HG03175 (cell line): Measurements from ENCODE around the gene SLC25A31.

Experiments
- ATAC-seq: cut with Tn5 transposase; IDR thresholded peaks from one replicate; pipeline ENCODE4 v1.9.1; 2021; ENCODE audit warnings: mild to moderate bottlenecking, moderate library complexity; ENCODE audit not compliant: unreplicated experiment

Gene SLC25A31

DNA sequence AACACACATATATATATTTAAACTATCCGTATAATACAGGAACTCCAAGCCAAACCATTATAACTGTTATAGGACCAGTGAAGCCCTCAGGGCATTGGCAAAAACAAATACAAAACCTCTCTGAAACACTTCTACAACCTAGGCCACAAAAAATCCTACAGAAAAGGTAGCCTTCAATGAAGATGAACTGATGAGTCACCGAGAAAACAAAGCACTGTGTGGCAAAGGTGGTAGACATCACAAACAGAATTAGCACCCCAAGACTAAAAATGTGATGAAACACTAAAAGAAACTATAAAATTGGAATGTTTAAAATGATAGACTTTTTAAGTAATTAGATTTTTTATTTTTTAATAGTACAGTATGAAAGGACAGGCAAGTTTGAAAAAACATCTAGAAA lies 46.4 kb downstream of the SLC25A31 start:
- no peak for ATAC-seq

DNA sequence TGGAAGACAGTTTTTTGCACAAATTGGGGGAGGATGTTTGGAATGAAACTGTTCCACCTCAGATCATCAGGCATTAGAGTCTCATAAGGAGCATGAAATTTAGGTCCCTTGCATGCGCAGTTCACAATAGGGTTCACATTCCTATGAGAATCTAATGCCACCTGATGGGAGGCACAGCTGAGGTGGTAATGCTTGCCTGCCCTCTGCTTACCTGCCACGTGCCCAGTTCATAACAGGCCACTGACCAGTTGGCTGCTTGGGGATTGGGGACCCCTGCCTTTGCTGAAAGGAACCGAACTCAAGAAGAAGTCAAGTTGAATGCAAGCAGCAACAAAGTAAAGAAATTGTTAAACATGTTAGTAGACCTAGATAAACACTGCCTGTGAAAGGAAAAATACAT lies 47.3 kb downstream of the SLC25A31 start:
- no peak for ATAC-seq

DNA sequence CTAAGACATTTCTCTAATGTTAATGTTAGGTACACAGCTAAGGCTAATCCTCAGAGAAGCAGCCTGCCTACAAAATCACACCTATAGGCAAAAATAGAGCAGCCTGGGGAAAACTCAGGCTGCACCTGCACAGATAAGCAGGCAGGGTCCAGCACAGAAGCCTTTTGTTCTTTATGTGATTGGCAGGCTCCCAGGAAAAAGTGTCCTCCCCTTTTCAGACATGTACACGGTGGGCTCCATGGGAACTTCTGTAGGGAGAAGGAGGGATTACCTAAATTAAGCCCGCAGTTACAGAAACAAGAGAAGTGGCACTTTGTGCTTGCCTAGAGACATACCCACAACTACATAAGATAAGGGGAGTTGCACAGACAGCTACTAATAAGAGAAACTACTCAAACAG lies 47.9 kb downstream of the SLC25A31 start:
- ATAC-seq = no peak

DNA sequence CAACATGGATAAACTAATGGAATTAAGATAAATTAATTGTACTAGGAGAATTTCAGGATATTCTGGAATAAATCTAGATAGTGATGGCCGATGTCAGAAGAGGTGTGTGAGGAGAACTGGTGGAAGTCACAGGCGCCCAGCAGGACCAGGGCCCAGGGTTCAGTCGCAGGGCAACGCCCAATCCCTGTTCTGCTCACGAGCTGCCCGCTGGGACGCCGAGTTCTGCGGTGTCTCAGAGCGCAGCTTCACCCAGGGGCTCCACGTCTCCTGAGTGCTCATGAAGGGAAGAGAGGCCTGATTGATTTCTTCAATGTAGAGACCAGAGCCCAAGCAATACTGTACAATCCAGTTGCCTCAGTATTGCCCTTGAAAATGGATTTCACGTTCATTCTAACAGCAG lies 50.4 kb downstream of the SLC25A31 start:
- ATAC-seq = no peak

DNA sequence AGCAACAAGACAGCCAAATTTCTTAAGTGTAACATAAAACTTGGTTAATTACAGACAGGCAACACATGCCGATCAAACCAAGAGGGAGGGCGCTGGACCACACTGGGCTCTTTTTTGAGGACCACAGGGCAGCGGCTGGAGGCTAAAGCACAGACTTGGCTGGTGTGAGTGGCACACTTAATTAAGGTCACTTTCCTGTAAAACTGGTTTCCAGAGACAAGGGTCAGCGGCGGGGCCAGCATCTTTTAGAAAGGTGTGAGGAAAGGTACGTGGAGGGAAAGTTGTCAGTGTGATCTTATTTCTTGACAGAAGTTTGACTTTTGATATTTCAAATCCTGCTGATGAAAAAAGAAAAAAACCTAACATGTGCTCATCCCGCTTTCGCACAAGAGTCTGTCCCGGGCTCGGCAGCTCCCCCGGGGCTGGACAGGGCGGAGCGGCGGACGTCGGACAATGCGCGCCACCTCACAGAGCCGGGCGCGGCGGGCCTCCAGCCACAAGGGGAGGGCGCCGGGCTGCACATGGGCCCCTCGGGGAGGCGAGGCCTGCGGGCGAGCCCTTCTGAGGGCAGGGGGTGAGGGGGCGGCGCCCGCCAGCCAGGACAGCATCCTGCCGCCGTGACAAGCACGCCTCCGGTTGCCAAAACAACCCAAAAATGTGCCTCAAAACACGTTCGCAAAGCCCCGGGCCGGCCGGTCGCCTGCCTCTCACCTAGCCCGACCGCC lies 51.3 kb downstream of the SLC25A31 start:
- peak; percentile 46 for ATAC-seq

DNA sequence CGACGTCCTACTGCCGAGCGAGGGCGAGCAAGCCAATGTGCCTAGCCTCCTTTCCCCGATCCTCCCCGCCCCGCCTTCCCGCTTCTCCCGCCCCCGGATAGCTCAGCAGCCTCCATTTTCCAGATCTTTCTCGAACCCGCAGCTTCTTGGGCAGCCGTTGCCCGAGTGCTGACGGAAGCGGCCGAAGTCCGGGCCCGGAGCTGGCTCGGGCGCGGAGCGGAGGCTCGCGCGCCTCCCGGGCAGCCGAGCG lies 51.8 kb downstream of the SLC25A31 start:
- peak; percentile 76 for ATAC-seq

DNA sequence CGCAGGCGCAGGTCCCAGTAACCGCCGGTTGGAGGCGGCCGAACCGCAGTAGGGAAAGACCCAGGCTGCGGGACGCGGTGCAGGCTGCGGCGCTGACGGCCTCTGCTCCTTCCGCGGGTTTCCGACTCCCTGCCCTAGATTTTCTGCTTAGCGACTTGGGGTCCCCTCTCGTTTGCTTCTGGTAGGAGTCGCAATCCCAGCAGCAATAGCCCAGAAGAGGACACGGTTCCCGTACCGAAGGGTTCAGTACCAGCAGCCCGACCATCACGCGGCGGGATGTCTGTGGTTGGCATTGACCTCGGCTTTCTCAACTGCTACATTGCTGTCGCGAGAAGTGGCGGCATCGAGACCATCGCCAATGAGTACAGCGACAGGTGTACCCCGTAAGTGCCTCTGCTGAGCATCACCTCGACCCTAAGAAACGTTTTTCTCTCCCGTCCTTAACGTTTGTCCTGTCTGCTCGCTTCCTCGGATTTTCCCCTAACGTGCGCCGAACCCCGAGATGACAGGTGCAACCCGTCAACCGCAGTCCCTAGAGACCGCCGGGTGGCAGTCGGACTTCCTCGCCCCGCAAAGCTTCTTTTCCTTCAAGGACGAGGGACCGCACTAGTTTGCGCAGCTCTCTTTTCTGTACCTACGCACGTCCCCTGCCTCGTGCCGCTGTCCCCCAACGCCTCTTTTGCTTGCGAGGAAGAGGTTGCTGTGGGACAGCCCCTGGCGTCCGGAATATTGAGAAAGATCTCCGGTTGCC lies 52.2 kb downstream of the SLC25A31 start, which contains the start of gene HSPA4L:
TSS of gene HSPA4L (plus strand) at position 48 of the 751 bp plus-strand sequence. CDS start at position 277, 229 bp downstream.
- peak; percentile 48 for ATAC-seq

DNA sequence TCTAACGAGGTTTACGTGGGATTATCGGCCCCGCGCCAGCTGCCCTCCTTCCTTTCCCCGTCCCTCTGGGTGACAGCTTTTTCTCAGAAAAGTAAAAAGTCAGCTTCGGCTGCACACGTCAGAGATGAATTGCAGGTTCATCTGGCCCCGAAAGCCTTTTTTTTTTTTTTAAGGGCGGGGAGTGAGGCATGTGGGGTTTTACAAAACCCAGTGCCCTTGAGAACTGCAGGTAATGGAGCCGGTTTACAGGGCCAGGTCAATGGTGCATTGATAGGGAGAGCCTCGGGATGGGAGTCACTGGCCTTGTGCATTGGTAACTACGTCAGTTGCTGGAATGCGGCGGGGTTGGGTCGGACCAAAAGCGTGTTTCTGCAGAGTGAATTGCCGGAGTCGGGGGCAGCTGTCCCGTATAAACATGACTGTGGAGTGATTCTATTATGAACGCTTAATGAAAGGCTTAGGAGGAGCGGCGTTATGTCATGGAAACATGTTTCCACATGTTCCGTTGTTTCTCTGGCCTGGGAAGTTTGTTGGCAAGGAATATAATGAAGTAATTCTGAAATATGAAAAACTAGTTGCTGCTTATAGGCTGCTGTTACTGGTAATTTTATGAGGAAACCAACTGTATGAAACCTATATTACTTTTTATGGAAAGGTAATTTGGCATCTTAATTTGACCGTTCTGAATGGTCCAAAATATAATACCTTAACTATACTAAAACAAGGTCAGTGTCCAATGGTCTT lies 53.0 kb downstream of the SLC25A31 start:
- peak; percentile 16 for ATAC-seq

DNA sequence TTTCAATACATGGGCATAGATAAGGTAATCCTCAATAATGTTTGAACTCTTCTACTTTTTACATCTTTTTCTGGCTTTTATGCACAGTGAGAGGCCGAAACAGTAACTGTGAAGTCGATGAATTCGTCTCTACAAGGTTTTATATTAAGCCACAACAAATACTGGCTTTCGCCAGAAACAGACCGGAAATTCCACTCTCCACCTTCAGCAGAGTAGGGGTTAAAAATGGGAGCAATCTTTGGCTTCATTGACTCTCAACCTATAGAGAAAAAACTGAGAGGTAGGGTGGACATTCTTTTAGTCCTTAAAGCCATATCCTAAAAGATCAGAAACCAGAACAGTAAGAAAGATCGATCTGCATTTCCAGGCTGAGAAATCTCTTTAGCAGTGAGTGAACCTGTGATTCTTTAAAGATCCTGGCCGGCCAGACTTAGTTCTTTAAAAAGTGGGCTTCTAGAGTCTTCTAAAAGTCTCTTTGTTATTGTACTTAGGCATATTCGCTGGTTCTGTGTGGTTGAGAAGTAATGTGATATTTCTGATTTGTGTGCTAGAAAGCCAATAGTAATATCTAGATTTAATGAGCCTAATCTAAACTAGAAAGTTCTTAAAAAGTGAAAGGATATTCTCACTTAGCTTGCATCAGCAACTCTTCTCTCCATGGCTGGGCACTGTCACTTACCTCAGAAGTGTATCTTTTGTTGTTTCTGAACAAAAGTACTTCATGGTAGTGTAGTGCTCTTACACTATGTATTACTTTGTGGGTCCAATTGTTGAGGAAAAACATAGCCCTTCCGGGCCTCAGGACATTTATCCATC lies 54.0 kb downstream of the SLC25A31 start:
- ATAC-seq = no peak

DNA sequence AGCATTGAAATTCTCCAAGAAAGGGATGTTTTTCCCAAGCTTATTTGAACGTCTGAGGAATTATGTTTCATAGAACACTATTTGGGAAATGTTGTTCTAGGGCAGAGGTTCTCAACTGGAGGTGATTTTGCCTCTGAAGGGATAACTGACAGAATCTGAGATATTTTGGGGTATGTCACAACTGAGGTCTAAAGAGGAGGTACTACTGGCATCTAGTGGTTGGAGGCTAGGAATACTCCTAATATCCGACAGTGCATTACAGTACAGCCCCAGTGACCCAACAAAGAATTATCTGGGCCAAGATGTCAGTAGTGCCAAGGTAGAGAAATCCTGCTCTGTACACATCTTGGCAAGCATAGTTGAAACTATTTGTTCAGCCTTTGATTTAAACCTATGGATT lies 58.3 kb downstream of the SLC25A31 start:
- ATAC-seq = peak; percentile 68

DNA sequence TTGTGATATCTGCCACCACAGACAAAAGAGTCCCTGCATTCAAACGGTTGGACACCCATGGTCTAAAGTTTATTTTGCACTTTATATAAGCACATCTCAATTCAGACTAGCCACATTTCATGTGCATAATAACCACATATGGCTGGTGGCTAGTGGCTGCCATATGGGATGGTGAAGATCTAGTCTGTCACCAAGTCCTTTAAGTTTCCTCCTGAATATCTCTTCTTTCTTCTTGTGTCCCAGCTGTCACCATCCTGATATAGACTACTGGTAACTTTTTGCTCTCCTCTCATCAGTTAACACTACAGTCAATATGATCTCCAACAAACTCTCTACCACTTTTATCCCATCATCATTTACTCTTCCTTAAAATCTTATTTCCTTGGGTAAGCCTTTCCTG lies 61.2 kb downstream of the SLC25A31 start:
- ATAC-seq = peak; percentile 14

DNA sequence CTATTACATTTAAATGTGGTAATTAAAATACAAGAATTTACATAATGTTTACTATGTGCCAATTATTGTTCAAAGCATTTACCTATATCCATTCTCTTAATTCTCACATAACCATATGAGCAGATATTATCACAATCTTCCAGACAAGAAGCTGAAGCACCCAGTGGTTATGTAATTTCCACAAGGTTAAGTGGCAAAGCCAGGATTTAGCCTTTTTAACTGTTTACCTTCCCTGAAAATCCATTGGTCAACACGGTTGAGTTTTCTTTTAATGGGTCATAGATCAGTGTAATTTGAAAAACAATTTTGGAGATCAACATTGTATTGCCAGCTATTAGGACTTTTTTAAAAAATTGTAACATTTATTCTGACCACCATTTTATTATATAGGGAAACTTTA lies 63.3 kb downstream of the SLC25A31 start:
- ATAC-seq = no peak

DNA sequence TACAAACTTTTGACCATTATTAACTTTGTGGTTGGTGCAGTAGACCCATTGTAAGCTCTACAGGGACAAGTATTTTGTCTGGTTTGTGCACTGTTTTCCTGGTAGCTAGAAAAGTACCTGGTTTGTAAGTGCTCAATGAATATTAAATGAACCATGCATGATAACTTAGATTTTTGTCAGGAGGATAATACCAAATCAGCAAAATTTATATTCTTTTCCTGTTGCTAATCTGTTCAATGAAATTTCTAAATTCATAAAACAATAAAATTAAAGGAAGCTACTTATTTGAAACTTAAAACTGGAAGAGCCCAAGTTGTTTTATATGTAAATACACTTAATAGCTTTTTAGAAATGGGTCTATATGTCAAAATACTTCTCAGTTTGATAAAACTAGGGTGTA lies 69.5 kb downstream of the SLC25A31 start:
- no peak for ATAC-seq

DNA sequence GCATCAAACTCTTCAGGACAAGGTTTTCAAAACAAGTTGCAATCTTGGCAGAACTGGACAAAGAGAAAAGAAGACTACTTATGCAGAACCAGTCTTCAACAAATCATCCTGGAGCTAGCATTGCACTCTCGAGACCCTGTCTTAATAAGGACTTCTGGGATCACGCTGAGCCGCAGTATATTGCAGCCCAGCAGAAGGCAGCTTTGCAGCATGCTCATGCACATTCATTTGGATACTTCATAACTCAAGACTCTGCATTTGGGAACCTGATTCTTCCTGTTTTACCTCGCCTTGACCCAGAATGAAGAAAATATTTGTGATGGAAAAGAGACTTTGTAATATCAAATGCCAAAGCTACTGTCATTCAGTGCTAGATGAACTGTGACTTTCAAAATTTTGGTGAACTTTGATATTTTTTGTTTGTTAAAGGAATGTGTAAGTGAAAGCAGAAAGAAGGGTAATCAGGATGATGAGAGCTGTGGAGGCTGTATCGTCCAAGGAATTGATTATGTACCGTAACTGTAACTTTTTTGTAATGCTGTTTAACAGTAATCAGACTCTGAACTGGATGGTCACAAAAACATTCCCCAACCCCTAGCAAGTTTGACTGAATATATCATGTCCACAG lies 79.1 kb downstream of the SLC25A31 start:
- no peak for ATAC-seq

DNA sequence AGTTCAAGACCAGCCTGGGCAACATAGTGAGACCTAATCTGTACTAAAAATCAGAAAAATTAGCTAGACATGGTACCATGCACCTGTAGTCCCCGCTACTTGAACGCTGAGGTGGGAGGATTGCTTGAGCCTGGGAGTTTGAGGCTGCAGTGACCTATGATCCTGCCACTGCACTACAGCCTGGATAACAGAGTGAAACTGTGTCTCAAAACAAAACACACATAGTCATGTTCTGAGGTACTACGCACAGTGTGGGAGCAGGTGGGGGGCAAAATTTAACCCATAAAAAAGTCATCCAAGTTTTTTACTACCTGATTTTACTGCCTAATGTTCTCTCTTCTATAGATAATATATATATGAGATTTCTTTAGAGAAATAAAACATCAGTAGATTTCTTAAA lies 80.4 kb downstream of the SLC25A31 start:
- ATAC-seq = no peak

DNA sequence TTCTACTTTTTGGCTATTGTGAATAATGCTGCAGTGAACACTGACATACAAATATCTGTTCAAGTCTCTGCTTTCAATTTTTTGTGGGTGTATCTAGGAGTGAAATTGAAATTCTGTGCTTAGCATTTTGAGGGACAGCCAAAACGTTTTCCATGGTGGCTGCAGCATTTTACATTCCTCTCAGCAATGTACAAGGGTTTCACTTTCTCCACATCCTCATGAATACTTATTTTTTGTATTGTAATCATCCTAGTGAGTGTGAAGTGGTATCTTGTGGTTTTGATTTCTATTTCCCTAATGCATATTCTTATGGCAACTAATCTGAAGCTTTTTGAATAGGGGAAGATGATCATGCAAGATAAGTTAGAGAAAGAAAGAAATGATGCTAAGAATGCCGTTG lies 92.2 kb downstream of the SLC25A31 start:
- ATAC-seq = no peak
